Natural killer cell (primary cell): ENCODE data around the gene TMEM223. TPM values are rescaled to one million over a fixed set of nuclear protein-coding genes. Genes with fewer than 3 reads are reported as not detected.

Experiments
- ATAC-seq, 3 donors: fragments of 150-1000 bp in 2 of 3; fragments of 200-7000 bp in 1 of 3; cut with Tn5 transposase; 1 replicate in 1 of 3; 2 replicates in 2 of 3; pipeline ENCODE4 v1.10.0; 2021; ENCODE audit warnings: mild to moderate bottlenecking in 2 of 3, moderate library complexity in 2 of 3
- DNase-seq, 2 donors: peaks; one replicate each; pipeline versions ENCODE4 v3.0.0 to v3.0.0-alpha.2; 2013 to 2021; ENCODE audit warnings: mixed read lengths in 1 of 2
- H3K27ac ChIP-seq: one replicate; pipeline ENCODE4 v1.5.1; 2013; ENCODE audit warnings: mild to moderate bottlenecking, low read length
- H3K27me3 ChIP-seq: one replicate; pipeline ENCODE4 v1.6.1; 2013; ENCODE audit warnings: low read length; ENCODE audit not compliant: control insufficient read depth, insufficient read depth
- H3K36me3 ChIP-seq: one replicate; pipeline ENCODE4 v1.6.1; 2013; ENCODE audit warnings: low read length; ENCODE audit not compliant: control insufficient read depth, insufficient read depth
- H3K4me1 ChIP-seq: one replicate; pipeline ENCODE4 v1.6.1; 2013; ENCODE audit warnings: low read length; ENCODE audit not compliant: control insufficient read depth, insufficient read depth
- H3K4me3 ChIP-seq: one replicate; pipeline ENCODE4 v1.5.1; 2013; ENCODE audit warnings: low read length
- H3K9me3 ChIP-seq: one replicate; pipeline ENCODE4 v1.6.1; 2013; ENCODE audit warnings: low read length; ENCODE audit not compliant: control insufficient read depth, insufficient read depth
- H3K27ac Mint-ChIP-seq, 2 donors: one replicate each; pipeline ENCODE4 v1.8.0; 2022; ENCODE audit warnings: mild to moderate bottlenecking in 2 of 2, mixed read lengths in 2 of 2, moderate library complexity in 1 of 2
- H3K27me3 Mint-ChIP-seq, 2 donors: one replicate each; pipeline ENCODE4 v1.8.0; 2022; ENCODE audit warnings: low read depth in 2 of 2, mixed read lengths in 2 of 2
- H3K36me3 Mint-ChIP-seq: one replicate; pipeline ENCODE4 v1.8.0; 2022; ENCODE audit warnings: mixed read lengths
- H3K4me1 Mint-ChIP-seq, 2 donors: one replicate each; pipeline ENCODE4 v1.8.0; 2022; ENCODE audit warnings: mixed read lengths in 2 of 2
- H3K4me3 Mint-ChIP-seq: one replicate; pipeline ENCODE4 v1.8.0; 2022; ENCODE audit warnings: mild to moderate bottlenecking, moderate library complexity, mixed read lengths
- H3K9me3 Mint-ChIP-seq, 2 donors: one replicate each; pipeline ENCODE4 v1.8.0; 2022; ENCODE audit warnings: mixed read lengths in 2 of 2
- CTCF ChIP-seq: fragments of 200-600 bp; IDR thresholded peaks from one replicate; pipeline ENCODE4 v1.8.0; 2022; ENCODE audit warnings: antibody characterized with exemption
- WGBS: methylation state at CpG from one replicate; pipeline ENCODE4 v1.1.7; 2013; ENCODE audit warnings: missing lambda C conversion rate; ENCODE audit not compliant: insufficient coverage; 5-methylcytosine and 5-hydroxymethylcytosine counted together
- intact Hi-C: fragments of 100-400 bp; cut with micrococcal nuclease; formaldehyde crosslinking; loops from one replicate; pipeline ENCODE4 v1.14.2; 2022
- total RNA-seq, 4 donors: library from RNA; stranded (reverse); fragments of 120-200 nt in 1 of 4; gene quantifications; one replicate each; pipeline versions ENCODE4 v1.2.3 to v1.2.4, GENCODE V29; 2013 to 2022

TMEM223 gene
- total RNA-seq, 3 donors from 2014 or later (not counting 1 experiment from before 2014, with no cell fraction given) = 4.8 to 10.0 (median 5.0) TPM

GRCh38 chr11:62801071-62801470 is 9.3 kb upstream of the TMEM223 start:
- no peak for DNase-seq
- H3K4me3 ChIP-seq = no peak overlapping the region
- no peak for ATAC-seq
- H3K36me3 ChIP-seq = peaks cover 69% of the 10 kb centered on the region
- peak overlapping the region in 1 of 2 donors; percentile 43 for H3K27ac Mint-ChIP-seq
- H3K9me3 ChIP-seq = no peaks in the 10 kb centered on the region
- peaks cover 18% of the 10 kb centered on the region for H3K4me1 ChIP-seq
- no peaks in the 10 kb centered on the region for H3K9me3 Mint-ChIP-seq
- no peak overlapping the region for H3K4me3 Mint-ChIP-seq
- TF ChIP-seq CTCF = no peak
- H3K4me1 Mint-ChIP-seq = peaks cover 20 to 46% of the 10 kb centered on the region in 2 donors
- H3K36me3 Mint-ChIP-seq = no peaks in the 10 kb centered on the region
- 88% methylated on average over 4 of the region's 4 CpGs for WGBS
- no peaks in the 10 kb centered on the region for H3K27me3 ChIP-seq
- H3K27ac ChIP-seq = no peak overlapping the region
- intact Hi-C loops = no loop called here
- no peaks in the 10 kb centered on the region for H3K27me3 Mint-ChIP-seq

GRCh38 chr11:62799486-62799885 is 7.7 kb upstream of the TMEM223 start:
- Histone ChIP-seq H3K27ac (no peak overlapping the region), H3K27me3 (no peaks in the 10 kb centered on the region), H3K4me3 (no peak overlapping the region), H3K4me1 (peaks cover 9% of the 10 kb centered on the region), H3K36me3 (peaks cover 85% of the 10 kb centered on the region), H3K9me3 (no peaks in the 10 kb centered on the region)
- no peak for TF ChIP-seq CTCF
- no peak for DNase-seq
- Mint-ChIP-seq H3K9me3 (no peaks in the 10 kb centered on the region), H3K4me3 (no peak overlapping the region), H3K36me3 (peaks cover 3% of the 10 kb centered on the region), H3K27ac (no peak overlapping the region), H3K4me1 (peaks cover 16 to 35% of the 10 kb centered on the region in 2 donors), H3K27me3 (no peaks in the 10 kb centered on the region)
- ATAC-seq = no peak
- intact Hi-C loops = no loop called here
- WGBS = 96% methylated on average over 10 of the region's 10 CpGs

- H3K4me1 ChIP-seq = peaks cover 11% of the 10 kb centered on the region
- no peaks in the 10 kb centered on the region for H3K9me3 ChIP-seq
- H3K36me3 Mint-ChIP-seq = peaks cover 9% of the 10 kb centered on the region
- H3K4me3 Mint-ChIP-seq = no peak overlapping the region
- H3K36me3 ChIP-seq = peaks cover 82% of the 10 kb centered on the region
- no peaks in the 10 kb centered on the region for H3K27me3 ChIP-seq
- H3K27ac ChIP-seq = no peak overlapping the region
- H3K27ac Mint-ChIP-seq = no peak overlapping the region
- intact Hi-C loops = no loop called here
- ATAC-seq (no peak), DNase-seq (no peak)
- WGBS = 95% methylated on average over 7 of the region's 7 CpGs
- TF ChIP-seq CTCF = no peak
- H3K4me1 Mint-ChIP-seq = peaks cover 14 to 23% of the 10 kb centered on the region in 2 donors
- H3K9me3 Mint-ChIP-seq = no peaks in the 10 kb centered on the region
- no peaks in the 10 kb centered on the region for H3K27me3 Mint-ChIP-seq
- H3K4me3 ChIP-seq = no peak overlapping the region
These were observed 4.5 kb upstream of the TMEM223 start for GRCh38 chr11:62796281-62796680.

- no peak for TF ChIP-seq CTCF
- 90% methylated on average over 7 of the region's 8 CpGs for WGBS
- Mint-ChIP-seq H3K9me3 (no peaks in the 10 kb centered on the region), H3K4me3 (peak overlapping the region; percentile 21), H3K27me3 (no peaks in the 10 kb centered on the region), H3K4me1 (peaks cover 28 to 38% of the 10 kb centered on the region in 2 donors), H3K27ac (peak overlapping the region; percentile 55 to 70), H3K36me3 (peaks cover 9% of the 10 kb centered on the region)
- Histone ChIP-seq H3K4me3 (no peak overlapping the region), H3K36me3 (peaks cover 70% of the 10 kb centered on the region), H3K27ac (no peak overlapping the region), H3K27me3 (no peaks in the 10 kb centered on the region), H3K9me3 (no peaks in the 10 kb centered on the region), H3K4me1 (peaks cover 24% of the 10 kb centered on the region)
- ATAC-seq (no peak), DNase-seq (no peak)
- intact Hi-C loops = no loop called here
These were observed 2.5 kb upstream of the TMEM223 start for GRCh38 chr11:62794201-62794775.
